Adrenal gland (tissue), 19 donors: ENCODE data around the gene C12orf60. TPM values are rescaled to one million over a fixed set of nuclear protein-coding genes. Genes with fewer than 3 reads are reported as not detected.
"Not testable (repeated sequence)": the region's sequence is repeated elsewhere in the genome, so short reads cannot be mapped to it uniquely, and the experiment has no call there.

Experiments used
- DNase-seq, 7 donors: peaks; one replicate each; pipeline ENCODE4 v3.0.0-alpha.2; 2019 to 2020
- H3K27ac ChIP-seq, 5 donors: fragments of 200-600 bp; sonication (generic) in 4 of 5; 1 replicate in 3 of 5; 2 replicates in 2 of 5; pipeline versions ENCODE4 v1.5.1 to v1.8.0; 2016 to 2020; ENCODE audit warnings: mild to moderate bottlenecking in 1 of 5
- H3K27me3 ChIP-seq: fragments of 200-600 bp; 2 replicates; pipeline ENCODE4 v1.8.0; 2021
- H3K36me3 ChIP-seq, 2 donors: fragments of 200-600 bp; replicated peaks in 1 of 2; 1 replicate in 1 of 2; 2 replicates in 1 of 2; pipeline versions ENCODE4 v1.5.1 to v1.8.0; 2018 to 2022
- H3K4me1 ChIP-seq, 2 donors: fragments of 200-600 bp; replicated peaks in 1 of 2; 1 replicate in 1 of 2; 2 replicates in 1 of 2; pipeline versions ENCODE4 v1.5.1 to v1.8.0; 2018 to 2021
- H3K4me3 ChIP-seq, 4 donors: fragments of 200-600 bp; sonication (generic) in 3 of 4; one replicate each; pipeline ENCODE4 v1.5.1; 2016 to 2018
- H3K9me3 ChIP-seq, 3 donors: fragments of 200-600 bp; sonication (generic) in 1 of 3; replicated peaks in 1 of 3; 1 replicate in 2 of 3; 2 replicates in 1 of 3; pipeline versions ENCODE4 v1.5.1 to v1.8.0; 2016 to 2021
- POLR2A ChIP-seq, 2 donors: fragments of 450-650 bp; IDR thresholded peaks; one replicate each; pipeline ENCODE4 v1.6.1; 2017; ENCODE audit warnings: antibody characterized with exemption in 2 of 2, mild to moderate bottlenecking in 2 of 2, moderate library complexity in 1 of 2
- WGBS, 4 donors: extraction: QIAGEN DNeasy Blood & Tissue Kit in 2 of 4; methylation state at CpG; one replicate each; pipeline versions ENCODE4 v1.1.5 to v1.1.7; 2013 to 2017; 5-methylcytosine and 5-hydroxymethylcytosine counted together
- intact Hi-C, 2 donors: fragments of 100-400 bp; cut with DNase I; formaldehyde crosslinking; loops; one replicate each; pipeline versions ENCODE4 v1.14.1 to v1.15.0; 2022 to 2023
- long read RNA-seq, 10 donors: library from polyadenylated mRNA in 3 of 10; unstranded in 2 of 10; stranded (forward) in 1 of 10; transcript quantifications; one replicate each; pipeline ENCODE4 v2.0.0 and lab custom pipeline, GENCODE V29; 2021 to 2026
- polyA plus RNA-seq, 3 donors: library from polyadenylated mRNA; stranded (reverse); fragments of 200-250 nt in 2 of 3; fragments of 350-450 nt in 1 of 3; fragmentation: Illumina TruSeq in 1 of 3; extraction: RNeasy Lipid Tissue Mini Kit (QIAGEN cat#74804) in 1 of 3; gene quantifications; one replicate each; pipeline ENCODE4 v1.2.3, GENCODE V29; 2013 to 2014
- total RNA-seq, 9 donors: library from RNA; depleted of rRNA in 4 of 9; stranded (reverse); fragments of >200 nt in 4 of 9; fragments of 120-200 nt in 1 of 9; fragmentation: NEBNext Ultra II Directional in 1 of 9; extraction: Animal tissue kit (Norgen Biotek cat#: 25700) in 1 of 9; gene quantifications; one replicate each; pipeline versions ENCODE4 v1.1.0 to v1.2.4, GENCODE V29; 2013 to 2023
- TF ChIP-seq, protein P1 (sequence below), 6 experiments: fragments of 450-650 bp in 4 of 6; fragments of 200-600 bp in 2 of 6; sonication (generic) in 1 of 6; IDR thresholded peaks; 1 replicate in 5 of 6; 2 replicates in 1 of 6; pipeline versions ENCODE4 v1.5.1 to v1.8.0; 2016 to 2021; ENCODE audit warnings: antibody characterized with exemption in 6 of 6, mild to moderate bottlenecking in 2 of 6, moderate library complexity in 1 of 6
- donor health status: healthy with polysubstance abuse.
- donor health status: Bipolar disorder and iron deficiency.
- donor health status: DM: yes; HTN: yes; CAD: no.
- donor health status: DM: no; HTN: no; CAD: no.
- donor health status: DM: no; HTN: no; CAD: no.
- donor health status: DM: yes; HTN: yes; CAD: no.

Gene C12orf60, protein sequence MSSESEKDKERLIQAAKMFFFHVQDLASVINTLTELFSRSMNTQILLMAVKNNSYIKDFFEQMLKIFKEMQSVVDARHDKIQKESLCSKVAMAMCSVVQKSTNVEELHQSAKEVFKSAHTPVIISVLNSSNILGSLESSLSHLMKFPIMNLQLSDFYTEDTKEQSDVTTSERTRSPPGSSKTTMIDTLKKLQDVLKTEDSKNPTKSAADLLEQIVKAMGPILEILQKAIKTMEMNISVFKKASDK
- 1 to 10 TPM; 2.6 to 9.3 (median 4.3) TPM for total RNA-seq
- 10 to 100 TPM in 1 of 3 donors, 1 to 10 TPM in 2; 3.1 to 12.5 (median 4.8) TPM for polyA plus RNA-seq
- long read RNA-seq, donor 1, transcript C12orf60-201 (2 exons, 1,684 nt): major isoform, 5 of 6 reads
- long read RNA-seq, donor 1, partial matches to known transcripts: 0 of 6 reads
- long read RNA-seq, donor 1, other reads (novel, unspliced or antisense): 0 of 6 reads
- long read RNA-seq, donor 2, partial matches to known transcripts: 0 of 29 reads
- long read RNA-seq, donor 2, other reads (novel, unspliced or antisense): 27 of 29 reads
- long read RNA-seq, donor 3, partial matches to known transcripts: 0 of 1 reads
- long read RNA-seq, donor 3, other reads (novel, unspliced or antisense): 0 of 1 reads
- long read RNA-seq, donor 4, partial matches to known transcripts: 0 of 4 reads
- long read RNA-seq, donor 4, other reads (novel, unspliced or antisense): 2 of 4 reads
- long read RNA-seq, donor 5, partial matches to known transcripts: 0 of 13 reads
- long read RNA-seq, donor 5, other reads (novel, unspliced or antisense): 8 of 13 reads
- long read RNA-seq, donor 6, partial matches to known transcripts: 0 of 2 reads
- long read RNA-seq, donor 6, other reads (novel, unspliced or antisense): 2 of 2 reads
- long read RNA-seq, donor 7: 0 reads
- long read RNA-seq, donor 8, partial matches to known transcripts: 0 of 3 reads
- long read RNA-seq, donor 8, other reads (novel, unspliced or antisense): 0 of 3 reads
- long read RNA-seq, donor 9: 0 reads
- long read RNA-seq, donor 10, partial matches to known transcripts: 0 of 82 reads
- long read RNA-seq, donor 10, other reads (novel, unspliced or antisense): 82 of 82 reads

DNA sequence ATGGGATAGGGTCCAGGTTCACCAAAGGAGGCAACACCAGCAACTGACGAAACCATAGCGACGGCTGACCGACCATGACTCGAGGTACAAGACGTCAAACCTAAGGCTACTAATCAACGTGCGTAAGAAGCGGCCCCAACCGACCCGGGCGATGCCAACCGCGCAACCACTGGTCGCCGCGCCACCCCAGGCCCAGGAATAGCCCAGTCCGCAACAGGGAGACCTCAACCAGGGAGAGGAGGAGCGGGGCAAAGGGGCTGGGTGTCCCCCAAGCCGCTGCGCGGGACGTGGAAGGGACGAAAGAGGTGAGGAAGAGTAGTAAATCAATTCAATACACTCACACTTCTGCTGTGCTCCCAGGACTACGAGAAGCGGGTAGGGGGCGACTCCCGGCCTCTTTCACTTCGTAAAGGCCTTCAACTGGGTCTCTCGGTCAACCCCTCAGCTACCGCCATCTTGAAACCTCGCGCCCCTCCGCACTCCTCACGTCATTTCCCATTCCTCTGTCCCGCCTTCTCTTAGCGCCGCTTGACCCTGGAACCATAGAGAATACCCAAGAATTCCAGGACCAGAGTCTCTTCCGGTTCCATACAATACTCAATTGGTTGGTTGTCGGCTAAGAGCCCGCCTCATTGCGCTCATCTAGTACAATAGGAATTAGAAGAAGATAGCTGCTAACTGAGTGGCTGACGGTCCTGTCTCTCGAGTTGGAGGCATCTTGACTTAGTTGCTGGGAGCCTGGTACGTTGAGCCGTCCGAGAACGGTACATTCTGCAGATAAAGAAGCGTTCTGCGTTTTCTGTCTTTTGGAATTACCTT lies at the start of gene C12orf60, which contains the start of gene WBP11:
C12orf60 (plus strand) TSS at position 660 of the 819 bp plus-strand sequence. CDS start 19,266 bp downstream, outside the sequence.
WBP11 (minus strand) TSS at position 468 of the 819 bp plus-strand sequence. CDS start 2,095 bp downstream, outside the sequence.
- Histone ChIP-seq H3K36me3 (peaks cover 0 to 13% of the 10 kb centered on the region in 2 donors), H3K27ac (peak within 1 kb of the TSS; percentile 93 to 99 (median 99)), H3K4me3 (peak within 1 kb of the TSS; percentile 57 to 97 (median 85)), H3K27me3 (no peaks in the 10 kb centered on the region), H3K4me1 (peaks cover 22 to 33% of the 10 kb centered on the region in 2 donors), H3K9me3 (no peaks in the 10 kb centered on the region)
- 0% methylated on average over 42 to 50 of the region's 50 CpGs for WGBS, 4 donors
- TF ChIP-seq POLR2A (IDR thresholded peaks at IDR 0.05): peak; percentile 63 to 95
- TF ChIP-seq, protein P1, sequence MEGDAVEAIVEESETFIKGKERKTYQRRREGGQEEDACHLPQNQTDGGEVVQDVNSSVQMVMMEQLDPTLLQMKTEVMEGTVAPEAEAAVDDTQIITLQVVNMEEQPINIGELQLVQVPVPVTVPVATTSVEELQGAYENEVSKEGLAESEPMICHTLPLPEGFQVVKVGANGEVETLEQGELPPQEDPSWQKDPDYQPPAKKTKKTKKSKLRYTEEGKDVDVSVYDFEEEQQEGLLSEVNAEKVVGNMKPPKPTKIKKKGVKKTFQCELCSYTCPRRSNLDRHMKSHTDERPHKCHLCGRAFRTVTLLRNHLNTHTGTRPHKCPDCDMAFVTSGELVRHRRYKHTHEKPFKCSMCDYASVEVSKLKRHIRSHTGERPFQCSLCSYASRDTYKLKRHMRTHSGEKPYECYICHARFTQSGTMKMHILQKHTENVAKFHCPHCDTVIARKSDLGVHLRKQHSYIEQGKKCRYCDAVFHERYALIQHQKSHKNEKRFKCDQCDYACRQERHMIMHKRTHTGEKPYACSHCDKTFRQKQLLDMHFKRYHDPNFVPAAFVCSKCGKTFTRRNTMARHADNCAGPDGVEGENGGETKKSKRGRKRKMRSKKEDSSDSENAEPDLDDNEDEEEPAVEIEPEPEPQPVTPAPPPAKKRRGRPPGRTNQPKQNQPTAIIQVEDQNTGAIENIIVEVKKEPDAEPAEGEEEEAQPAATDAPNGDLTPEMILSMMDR (IDR thresholded peaks at IDR 0.05): no peak
- peak; percentile 94 to 100 (median 98) for DNase-seq
- intact Hi-C loops: no loop called here

DNA sequence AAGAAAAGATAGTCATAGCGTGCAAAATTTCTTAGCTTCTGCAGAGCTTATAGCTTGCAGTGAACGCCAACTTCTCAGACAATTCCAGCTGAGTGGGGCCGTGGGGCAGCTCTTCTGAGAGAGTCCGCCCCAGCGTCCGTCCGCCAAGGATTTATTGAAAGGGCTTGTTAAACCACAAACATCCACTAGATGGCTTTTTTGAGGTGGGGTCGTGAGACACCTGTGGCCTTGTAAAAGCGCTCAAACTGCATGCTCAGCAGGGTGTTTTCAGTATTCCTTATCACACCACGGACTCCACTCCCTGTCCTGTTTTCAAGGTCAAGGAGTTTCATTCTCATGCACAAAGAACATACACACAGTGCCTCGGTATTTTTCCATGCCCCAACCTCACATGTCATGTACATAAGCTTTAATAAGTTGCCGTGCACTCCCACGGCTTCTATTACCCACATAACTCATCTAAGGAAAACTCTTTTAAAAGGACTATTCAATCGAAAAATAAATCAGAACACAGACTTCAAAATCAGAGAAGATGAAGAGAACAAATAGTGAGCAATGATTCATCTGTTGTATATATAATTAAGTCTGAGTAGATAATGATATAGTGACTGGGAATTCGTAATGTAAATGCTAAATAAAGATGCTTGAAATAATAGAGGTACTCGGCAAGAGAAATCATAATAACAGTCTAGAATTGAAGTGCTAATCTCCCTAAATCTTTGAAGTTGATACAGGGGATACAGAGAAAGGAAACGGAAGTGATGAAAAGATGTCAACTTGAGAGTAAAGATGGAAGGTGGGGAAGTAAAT lies 46.9 kb upstream of the C12orf60 start:
- peaks cover 4 to 5% of the 10 kb centered on the region in 2 donors for H3K4me1 ChIP-seq
- intact Hi-C loops: no loop called here
- TF ChIP-seq POLR2A (IDR thresholded peaks at IDR 0.05): no peak
- TF ChIP-seq, protein P1 (IDR thresholded peaks at IDR 0.05): peak; percentile 25 to 58 (median 48)
- no peaks in the 10 kb centered on the region for H3K36me3 ChIP-seq
- H3K9me3 ChIP-seq: no peaks in the 10 kb centered on the region
- peak overlapping the region in 1 of 4 donors; percentile 2 for H3K4me3 ChIP-seq
- 30 to 34% (median 31%) methylated on average over 17 of the region's 17 CpGs for WGBS, 4 donors
- H3K27me3 ChIP-seq: no peaks in the 10 kb centered on the region
- H3K27ac ChIP-seq: peak overlapping the region in 2 of 5 donors; percentile 12 to 27
- peak in 5 of 7 donors; percentile 35 to 65 (median 45) for DNase-seq

DNA sequence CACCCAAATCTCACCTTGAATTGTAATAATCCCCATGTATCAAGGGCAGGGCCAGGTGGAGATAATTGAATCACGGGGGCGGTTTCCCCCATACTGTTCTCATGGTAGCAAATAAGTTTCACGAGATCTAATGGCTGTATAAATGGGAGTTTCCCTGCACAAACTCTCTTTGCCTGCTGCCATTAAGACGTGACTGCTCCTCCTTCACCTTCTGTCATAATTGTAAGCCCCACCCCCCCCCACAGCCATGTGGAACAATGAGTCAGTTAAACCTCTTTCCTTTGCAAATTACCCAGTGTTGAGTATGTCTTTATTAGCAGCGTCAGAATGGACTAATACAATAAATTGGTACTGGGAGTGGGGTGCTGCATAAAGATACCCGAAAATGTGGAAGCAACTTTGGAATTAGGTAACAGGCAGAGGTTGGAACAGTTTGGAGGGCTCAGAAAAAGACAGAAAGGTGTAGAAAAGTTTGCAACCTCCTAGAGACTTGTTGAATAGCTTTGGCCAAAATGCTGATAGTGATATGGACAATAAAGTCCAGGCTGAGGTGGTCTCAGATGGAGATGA lies 43.7 kb upstream of the C12orf60 start:
- intact Hi-C loops, DNase-seq, H3K27ac ChIP-seq, H3K36me3 ChIP-seq, H3K27me3 ChIP-seq, H3K4me3 ChIP-seq, H3K9me3 ChIP-seq: not testable (repeated sequence)
- H3K4me1 ChIP-seq: peaks cover 4 to 14% of the 10 kb centered on the region in 2 donors
- 66 to 94% (median 82%) methylated on average over 6 of the region's 6 CpGs for WGBS, 4 donors
